Measurements from ENCODE around the gene UGT2B7. TPM values are rescaled to one million over a fixed set of nuclear protein-coding genes. Genes with fewer than 3 reads are reported as not detected.
"Not testable (repeated sequence)": the region's sequence is repeated elsewhere in the genome, so short reads cannot be mapped to it uniquely, and the experiment has no call there.

The UGT2B7 gene
- total RNA-seq, 2 experiments from 2014 or later: not detected

DNA sequence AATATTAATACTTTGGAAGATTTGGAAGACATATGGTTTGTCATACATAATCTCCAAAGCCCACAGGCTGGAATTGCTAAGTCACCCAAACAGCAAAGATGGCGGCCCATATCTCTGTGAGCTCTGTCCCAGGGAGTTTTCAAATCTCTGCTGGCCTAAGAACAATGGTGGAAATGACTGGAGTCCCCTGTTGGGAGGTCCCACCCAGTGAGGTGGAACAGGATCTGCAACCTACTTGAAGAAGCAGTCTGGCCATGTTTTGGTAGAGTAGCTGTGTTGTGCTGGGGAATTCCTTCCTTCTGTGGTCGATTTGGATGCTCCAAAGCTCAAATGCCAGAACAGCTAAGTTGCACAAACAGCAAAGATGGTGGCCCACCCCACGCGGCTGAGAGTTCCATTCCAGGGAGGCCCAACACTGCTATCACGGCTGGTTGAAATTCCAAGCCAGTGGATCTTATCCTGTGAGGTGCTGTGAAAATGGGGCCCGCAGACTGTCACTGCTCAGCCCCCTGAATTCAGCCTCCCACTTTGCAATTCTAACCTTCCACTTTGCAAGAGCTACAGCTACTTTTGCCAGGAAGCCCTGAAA, 3.2 kb upstream of the UGT2B7 start:
- Mint-ChIP-seq H3K27me3 (no peaks in the 10 kb centered on the region), H3K4me3 (no peak overlapping the region), H3K36me3 (ENCODE audit: low read depth) (no peaks in the 10 kb centered on the region), H3K4me1 (no peaks in the 10 kb centered on the region), H3K27ac (no peak overlapping the region), H3K9me3 (ENCODE audit: low read depth) (peaks cover 2% of the 10 kb centered on the region)
- intact Hi-C loops (cut with DNase I, micrococcal nuclease): no loop called here
- DNase-seq (no peak), ATAC-seq (no peak)
- POLR2A ChIA-PET: no interaction called here
- CTCF ChIA-PET: no interaction called here

DNA sequence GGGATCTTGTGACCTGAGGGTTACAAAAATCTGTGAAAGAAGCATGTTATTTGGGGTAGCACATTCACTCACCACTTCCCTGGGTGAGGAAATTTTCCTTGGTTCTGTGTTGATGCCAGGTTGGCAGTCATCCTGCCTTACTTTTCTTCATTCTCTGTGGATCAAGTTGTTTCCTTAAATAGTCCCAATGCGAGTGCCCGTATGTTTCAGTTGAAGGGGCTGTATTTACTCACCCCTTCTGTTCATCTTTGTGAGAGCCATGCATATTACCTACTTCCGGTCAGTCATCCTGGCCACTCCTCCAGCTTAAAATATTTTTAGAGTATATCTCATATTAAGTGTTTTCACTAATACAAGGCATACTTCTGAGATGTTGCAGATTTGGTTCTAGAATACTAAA, 2.6 kb upstream of the UGT2B7 start:
- Mint-ChIP-seq H3K4me3 (no peak overlapping the region), H3K36me3 (ENCODE audit: low read depth) (no peaks in the 10 kb centered on the region), H3K4me1 (no peaks in the 10 kb centered on the region), H3K27ac (no peak overlapping the region), H3K27me3 (no peaks in the 10 kb centered on the region), H3K9me3 (ENCODE audit: low read depth) (peaks cover 2% of the 10 kb centered on the region)
- ChIA-PET CTCF (no interaction called here), POLR2A (no interaction called here)
- DNase-seq (no peak), ATAC-seq (no peak)
- intact Hi-C loops (cut with DNase I, micrococcal nuclease): no loop called here

DNA sequence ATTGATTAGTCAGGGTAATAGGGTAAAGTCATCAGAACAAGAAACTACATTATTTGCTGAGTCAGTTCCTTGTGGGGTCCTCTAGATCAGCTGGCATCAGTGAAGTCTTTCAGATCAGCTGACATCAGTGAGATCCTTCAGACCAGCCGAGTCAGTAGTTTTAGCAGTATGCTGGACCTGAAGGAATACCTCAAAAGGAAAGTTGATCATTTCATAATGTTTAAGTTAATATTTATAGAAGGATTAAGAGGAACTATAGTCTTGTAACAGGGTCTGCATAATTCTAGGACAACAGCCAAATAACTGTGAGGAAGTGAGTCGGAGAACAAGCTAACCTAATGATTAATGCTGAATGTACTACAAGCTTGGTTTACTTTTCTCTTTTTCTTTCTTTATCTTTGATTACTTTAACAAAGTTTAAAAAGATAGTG, 958 bp upstream of the UGT2B7 start:
- POLR2A ChIA-PET: no interaction called here
- H3K27ac Mint-ChIP-seq: no peak overlapping the region
- intact Hi-C loops (cut with DNase I, micrococcal nuclease): no loop called here
- DNase-seq: no peak
- no peaks in the 10 kb centered on the region for H3K36me3 Mint-ChIP-seq (ENCODE audit: low read depth)
- H3K27me3 Mint-ChIP-seq: no peaks in the 10 kb centered on the region
- H3K4me1 Mint-ChIP-seq: no peaks in the 10 kb centered on the region
- CTCF ChIA-PET: interaction anchor here (0.6 kb wide), 1 partner anchor 721 kb away, joined by 4 read pairs; no protein-coding TSS in a partner anchor
- H3K9me3 Mint-ChIP-seq (ENCODE audit: low read depth): no peaks in the 10 kb centered on the region
- H3K4me3 Mint-ChIP-seq: no peak overlapping the region
- no peak for ATAC-seq

DNA sequence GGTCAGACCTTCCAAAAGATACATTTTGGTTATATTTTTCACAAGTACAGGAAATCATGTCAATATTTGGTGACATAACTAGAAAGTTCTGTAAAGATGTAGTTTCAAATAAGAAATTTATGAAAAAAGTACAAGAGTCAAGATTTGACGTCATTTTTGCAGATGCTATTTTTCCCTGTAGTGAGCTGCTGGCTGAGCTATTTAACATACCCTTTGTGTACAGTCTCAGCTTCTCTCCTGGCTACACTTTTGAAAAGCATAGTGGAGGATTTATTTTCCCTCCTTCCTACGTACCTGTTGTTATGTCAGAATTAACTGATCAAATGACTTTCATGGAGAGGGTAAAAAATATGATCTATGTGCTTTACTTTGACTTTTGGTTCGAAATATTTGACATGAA, 536 bp downstream of the UGT2B7 start:
- CTCF ChIA-PET: no interaction called here
- Mint-ChIP-seq H3K4me1 (no peaks in the 10 kb centered on the region), H3K4me3 (no peak overlapping the region), H3K27me3 (no peaks in the 10 kb centered on the region), H3K27ac (no peak overlapping the region), H3K36me3 (ENCODE audit: low read depth) (no peaks in the 10 kb centered on the region), H3K9me3 (ENCODE audit: low read depth) (no peaks in the 10 kb centered on the region)
- DNase-seq (no peak), ATAC-seq (no peak)
- POLR2A ChIA-PET: no interaction called here
- intact Hi-C loops (cut with DNase I, micrococcal nuclease): no loop called here

DNA sequence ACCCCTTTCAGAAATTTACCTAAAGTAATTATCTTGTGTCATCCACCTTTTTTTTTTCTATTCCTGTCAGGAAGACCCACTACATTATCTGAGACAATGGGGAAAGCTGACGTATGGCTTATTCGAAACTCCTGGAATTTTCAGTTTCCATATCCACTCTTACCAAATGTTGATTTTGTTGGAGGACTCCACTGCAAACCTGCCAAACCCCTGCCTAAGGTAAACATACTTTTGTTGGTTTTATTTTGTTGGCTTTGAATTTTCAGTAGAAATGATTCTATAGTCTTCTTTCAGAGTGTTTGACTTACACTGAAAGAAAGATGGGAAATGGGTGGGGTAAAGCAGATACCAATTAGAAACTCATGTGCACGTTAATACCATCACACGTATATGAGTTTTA, 2.2 kb downstream of the UGT2B7 start:
- intact Hi-C loops (cut with DNase I, micrococcal nuclease): no loop called here
- ATAC-seq: no peak
- no peaks in the 10 kb centered on the region for H3K4me1 Mint-ChIP-seq

DNA sequence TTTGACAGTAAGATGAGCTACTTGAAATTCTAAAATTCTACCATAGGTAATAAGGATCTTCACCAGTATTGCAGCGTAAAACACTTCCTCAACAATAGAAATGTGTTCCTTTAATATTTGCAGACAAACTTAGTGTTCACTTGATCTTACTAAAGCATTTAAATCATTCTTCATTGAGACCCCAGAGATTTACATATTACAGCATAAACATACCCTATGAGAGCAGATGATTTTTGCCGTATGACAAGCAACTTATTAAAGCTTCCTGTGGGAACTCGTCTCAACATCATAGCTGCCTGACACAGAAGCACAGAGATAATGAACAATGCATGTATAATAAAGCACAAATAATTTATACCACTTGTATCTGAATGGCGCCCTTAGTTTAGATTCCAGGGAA, 3.6 kb downstream of the UGT2B7 start:
- ATAC-seq (no peak), DNase-seq (no peak)
- intact Hi-C loops (cut with DNase I, micrococcal nuclease): loop anchor here in 1 of 2 experiments (5.0 kb wide), 1 partner anchor 303 kb away; no protein-coding TSS in a partner anchor
- Mint-ChIP-seq H3K4me3 (no peak overlapping the region), H3K9me3 (ENCODE audit: low read depth) (no peaks in the 10 kb centered on the region), H3K27ac (no peak overlapping the region), H3K27me3 (no peaks in the 10 kb centered on the region), H3K4me1 (no peaks in the 10 kb centered on the region), H3K36me3 (ENCODE audit: low read depth) (no peaks in the 10 kb centered on the region)
- ChIA-PET POLR2A (no interaction called here), CTCF (no interaction called here)

More for the DNA sequence above, 2.2 kb downstream of the UGT2B7 start:
- POLR2A ChIA-PET: no interaction called here
- H3K4me3 Mint-ChIP-seq: no peak overlapping the region
- H3K27me3 Mint-ChIP-seq: no peaks in the 10 kb centered on the region
- no peaks in the 10 kb centered on the region for H3K36me3 Mint-ChIP-seq (ENCODE audit: low read depth)
- CTCF ChIA-PET: no interaction called here
- no peaks in the 10 kb centered on the region for H3K9me3 Mint-ChIP-seq (ENCODE audit: low read depth)
- no peak overlapping the region for H3K27ac Mint-ChIP-seq
- no peak for DNase-seq

DNA sequence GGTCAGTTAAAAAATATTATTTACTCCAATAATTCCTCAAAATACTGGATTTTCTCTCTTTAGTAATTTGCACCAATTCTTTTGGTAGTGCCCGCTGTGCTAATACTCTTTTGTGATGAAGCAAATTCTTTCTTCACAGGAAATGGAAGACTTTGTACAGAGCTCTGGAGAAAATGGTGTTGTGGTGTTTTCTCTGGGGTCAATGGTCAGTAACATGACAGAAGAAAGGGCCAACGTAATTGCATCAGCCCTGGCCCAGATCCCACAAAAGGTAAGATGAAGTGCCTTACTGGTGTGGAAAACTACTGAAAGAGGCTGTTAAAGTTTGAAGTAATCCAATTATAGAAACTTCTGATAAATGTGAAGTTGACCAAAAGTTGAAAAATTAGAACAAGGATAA, 6.4 kb downstream of the UGT2B7 start:
- H3K27ac Mint-ChIP-seq; CTCF ChIA-PET; H3K27me3 Mint-ChIP-seq; DNase-seq; H3K4me3 Mint-ChIP-seq; H3K4me1 Mint-ChIP-seq; H3K36me3 Mint-ChIP-seq (ENCODE audit: low read depth); ATAC-seq; H3K9me3 Mint-ChIP-seq (ENCODE audit: low read depth); POLR2A ChIA-PET: not testable (repeated sequence)
- intact Hi-C loops (cut with DNase I, micrococcal nuclease): loop anchor here in 1 of 2 experiments (5.0 kb wide), 1 partner anchor 305 kb away; no protein-coding TSS in a partner anchor

DNA sequence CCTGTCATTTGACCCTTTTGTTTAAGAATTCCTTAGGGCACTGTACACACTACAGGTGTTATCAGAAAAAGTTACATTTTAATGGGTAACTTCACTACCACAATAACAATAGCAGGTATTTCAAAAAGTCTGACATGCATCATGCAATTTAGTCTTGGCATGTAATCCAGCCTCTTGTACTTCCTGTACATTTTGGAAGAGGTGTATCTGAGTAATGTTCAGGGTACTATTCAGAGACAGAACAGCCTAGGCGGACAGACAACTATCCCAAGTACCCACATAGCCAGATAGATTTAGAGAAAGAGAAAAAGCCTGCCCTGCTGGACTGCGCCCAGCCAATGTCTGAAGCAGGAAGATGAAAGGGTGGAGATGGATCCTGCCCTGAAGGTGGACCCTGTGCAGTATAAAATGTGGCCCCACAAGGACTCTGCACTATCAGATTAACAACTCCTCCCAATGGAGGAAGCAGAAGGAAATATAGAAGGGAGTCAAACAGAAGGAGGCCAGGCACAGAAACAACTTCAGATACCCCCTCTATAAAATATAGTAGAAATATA, 8.5 kb downstream of the UGT2B7 start:
- intact Hi-C loops (cut with DNase I, micrococcal nuclease): loop anchor here in 1 of 2 experiments (5.0 kb wide), 1 partner anchor 307 kb away; no protein-coding TSS in a partner anchor
- Mint-ChIP-seq H3K27ac (no peak overlapping the region), H3K9me3 (ENCODE audit: low read depth) (no peaks in the 10 kb centered on the region), H3K27me3 (no peaks in the 10 kb centered on the region), H3K4me3 (no peak overlapping the region), H3K4me1 (no peaks in the 10 kb centered on the region), H3K36me3 (ENCODE audit: low read depth) (no peaks in the 10 kb centered on the region)
- ATAC-seq (no peak), DNase-seq (no peak)
- ChIA-PET CTCF (no interaction called here), POLR2A (no interaction called here)

DNA sequence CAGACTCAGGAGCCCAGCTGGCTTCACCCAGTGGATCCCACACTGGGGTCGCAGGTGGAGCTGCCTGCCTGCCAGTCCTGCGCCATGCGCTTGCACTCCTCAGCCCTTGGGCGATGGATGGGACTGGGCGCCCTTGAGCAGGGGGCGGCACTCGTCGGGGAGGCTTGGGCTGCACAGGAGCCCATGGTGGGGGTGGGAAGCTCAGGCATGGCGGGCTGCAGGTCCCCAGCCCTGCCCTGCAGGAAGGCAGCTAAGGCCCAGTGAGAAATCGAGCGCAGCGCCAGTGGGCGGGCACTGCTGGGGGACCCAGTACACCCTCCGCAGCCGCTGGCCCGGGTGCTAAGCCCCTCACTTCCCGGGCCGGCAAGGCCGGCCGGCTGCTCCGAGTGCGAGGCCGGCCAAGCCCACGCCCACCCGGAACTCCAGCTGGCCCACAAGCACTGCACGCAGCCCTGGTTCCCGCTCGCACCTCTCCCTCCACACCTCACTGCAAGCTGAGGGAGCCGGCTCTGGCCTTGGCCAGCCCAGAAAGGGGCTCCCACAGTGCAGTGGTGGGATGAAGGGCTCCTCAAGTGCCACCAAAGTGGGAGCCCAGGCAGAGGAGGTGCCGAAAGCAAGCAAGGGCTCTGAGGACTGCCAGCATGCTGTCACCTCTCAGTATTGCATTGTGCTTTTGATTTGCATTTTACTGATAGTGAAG, 19.0 kb downstream of the UGT2B7 start:
- H3K4me3 Mint-ChIP-seq; POLR2A ChIA-PET; H3K27ac Mint-ChIP-seq; H3K4me1 Mint-ChIP-seq; H3K27me3 Mint-ChIP-seq; H3K9me3 Mint-ChIP-seq (ENCODE audit: low read depth); DNase-seq; ATAC-seq; H3K36me3 Mint-ChIP-seq (ENCODE audit: low read depth); intact Hi-C loops (cut with DNase I, micrococcal nuclease); CTCF ChIA-PET: not testable (repeated sequence)

DNA sequence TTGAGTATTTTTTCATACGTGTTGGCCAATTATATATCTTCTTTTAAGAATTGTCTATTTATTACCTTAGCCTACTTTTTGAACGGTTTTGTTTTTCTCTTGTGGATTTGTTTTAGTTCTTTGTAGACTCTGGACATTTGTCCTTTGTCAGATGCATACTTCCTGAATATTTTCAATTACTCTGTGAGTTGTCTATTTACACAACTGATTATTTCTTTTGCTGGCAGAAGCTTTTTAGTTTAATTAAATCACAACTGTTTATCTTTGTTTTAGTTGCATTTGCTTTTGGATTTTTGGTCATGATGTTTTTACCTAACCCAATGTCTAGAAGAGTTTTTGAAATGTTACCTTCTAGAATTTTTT, 19.6 kb downstream of the UGT2B7 start:
- Mint-ChIP-seq H3K27me3 (no peaks in the 10 kb centered on the region), H3K27ac (no peak overlapping the region), H3K36me3 (ENCODE audit: low read depth) (no peaks in the 10 kb centered on the region), H3K4me3 (no peak overlapping the region), H3K4me1 (no peaks in the 10 kb centered on the region), H3K9me3 (ENCODE audit: low read depth) (no peaks in the 10 kb centered on the region)
- intact Hi-C loops (cut with DNase I, micrococcal nuclease): no loop called here
- POLR2A ChIA-PET: no interaction called here
- ATAC-seq (no peak), DNase-seq (no peak)
- CTCF ChIA-PET: no interaction called here

DNA sequence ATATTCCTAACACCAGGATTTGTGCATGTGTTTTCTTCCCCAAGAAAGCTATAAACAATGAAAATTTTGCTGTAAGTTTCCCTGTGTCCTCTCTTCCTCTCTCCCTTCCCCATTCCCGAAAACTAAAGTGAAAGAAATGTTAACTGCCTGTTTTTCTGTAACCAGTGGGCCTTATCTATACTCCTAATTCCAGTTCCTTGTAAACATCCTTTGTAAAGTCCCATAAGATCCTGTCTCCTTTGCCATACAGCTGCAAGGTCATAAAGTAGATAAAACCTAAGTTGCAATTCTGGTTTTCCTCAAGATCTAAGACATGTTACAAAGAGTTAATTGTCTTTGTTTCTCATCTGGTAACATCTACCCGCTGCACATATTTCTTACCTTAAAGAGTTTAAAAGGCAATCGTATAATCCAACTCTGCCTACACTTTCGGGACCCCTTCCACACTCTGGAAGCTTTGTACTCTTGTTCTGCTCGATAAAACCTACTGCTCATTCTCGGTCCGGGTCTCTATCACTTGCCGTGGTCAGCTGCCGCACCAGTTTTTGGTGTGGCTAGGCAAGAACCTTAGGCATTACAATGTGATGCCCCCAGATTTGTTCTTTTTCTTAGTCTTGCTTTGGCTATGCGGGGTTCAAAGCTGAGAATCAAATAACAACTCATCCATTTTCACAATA, 20.5 kb downstream of the UGT2B7 start:
- ChIA-PET CTCF (no interaction called here), POLR2A (no interaction called here)
- Mint-ChIP-seq H3K4me3 (no peak overlapping the region), H3K36me3 (ENCODE audit: low read depth) (no peaks in the 10 kb centered on the region), H3K27me3 (no peaks in the 10 kb centered on the region), H3K27ac (no peak overlapping the region), H3K9me3 (ENCODE audit: low read depth) (no peaks in the 10 kb centered on the region), H3K4me1 (no peaks in the 10 kb centered on the region)
- intact Hi-C loops (cut with DNase I, micrococcal nuclease): no loop called here
- DNase-seq (no peak), ATAC-seq (no peak)

DNA sequence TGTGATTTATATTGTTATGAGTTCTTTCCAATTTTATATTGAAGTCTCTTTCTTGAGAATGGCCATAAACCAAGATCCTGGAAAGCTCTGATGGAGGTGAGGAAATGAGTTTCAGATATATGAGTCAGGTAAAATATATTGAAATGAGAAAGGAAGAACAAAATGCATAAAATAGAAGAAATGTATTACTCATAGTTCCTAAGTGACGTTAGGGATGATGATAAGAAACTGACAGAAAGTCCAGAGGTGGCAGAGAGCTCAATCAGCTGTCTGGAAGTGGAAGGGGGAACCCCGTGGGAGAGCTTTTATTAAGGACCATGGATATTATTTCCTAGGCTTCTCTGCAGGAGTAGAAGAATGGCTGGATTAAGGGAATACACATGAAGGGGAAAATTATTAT, 24.6 kb downstream of the UGT2B7 start:
- Mint-ChIP-seq H3K36me3 (ENCODE audit: low read depth) (no peaks in the 10 kb centered on the region), H3K27me3 (no peaks in the 10 kb centered on the region), H3K4me3 (no peak overlapping the region), H3K27ac (no peak overlapping the region), H3K9me3 (ENCODE audit: low read depth) (no peaks in the 10 kb centered on the region), H3K4me1 (no peaks in the 10 kb centered on the region)
- DNase-seq: no peak
- ChIA-PET CTCF (no interaction called here), POLR2A (no interaction called here)
- no peak for ATAC-seq
- intact Hi-C loops (cut with DNase I, micrococcal nuclease): no loop called here
